Renal pelvis (tissue), 3 donors: ENCODE results near the gene OXSM. TPM values are rescaled to one million over a fixed set of nuclear protein-coding genes. Genes with fewer than 3 reads are reported as not detected.

Experiments used
- polyA plus RNA-seq, 3 donors: library from polyadenylated mRNA; unstranded; fragments of 120-200 nt; gene quantifications; one replicate each; pipeline ENCODE4 v1.2.1, GENCODE V29; 2013; ENCODE audit not compliant: insufficient read length in 3 of 3

Gene OXSM
- polyA plus RNA-seq, 3 donors: 20.2 to 25.5 (median 24.2) TPM

Other genes with a start within 250 kb of the OXSM start
- gene TOP2B, start 125.2 kb upstream of the OXSM start, polyA plus RNA-seq: 100 to 1,000 TPM; 266 to 288 (median 270) TPM
- gene NGLY1, start 6.6 kb upstream of the OXSM start, polyA plus RNA-seq: 10 to 100 TPM; 38.0 to 42.1 (median 38.4) TPM